A172 (cell line): ENCODE measurements around the gene FN3K. TPM values are rescaled to one million over a fixed set of nuclear protein-coding genes. Genes with fewer than 3 reads are reported as not detected.
"Not testable (repeated sequence)": the region's sequence is repeated elsewhere in the genome, so short reads cannot be mapped to it uniquely, and the experiment has no call there.

ENCODE experiments used
- DNase-seq: peaks from one replicate; pipeline ENCODE4 v3.0.0-alpha.2; 2015; ENCODE audit warnings: low spot score
- total RNA-seq: library from RNA; depleted of rRNA; stranded (reverse); fragments of >200 nt; shearing (Covaris generic); gene quantifications from 2 replicates; pipeline ENCODE4 v1.2.3, GENCODE V29; 2014

The FN3K gene
- total RNA-seq, 1 experiment from 2014 or later = 2.9 TPM

GRCh38 chr17:82737967-82738877 lies 2.8 kb downstream of the FN3K start:
- DNase-seq = no peak

- peak; percentile 44 for DNase-seq
Observed at GRCh38 chr17:82740906-82741759, 5.7 kb downstream of the FN3K start.

- no peak for DNase-seq
Observed at GRCh38 chr17:82743344-82744219, 8.2 kb downstream of the FN3K start.

DNA sequence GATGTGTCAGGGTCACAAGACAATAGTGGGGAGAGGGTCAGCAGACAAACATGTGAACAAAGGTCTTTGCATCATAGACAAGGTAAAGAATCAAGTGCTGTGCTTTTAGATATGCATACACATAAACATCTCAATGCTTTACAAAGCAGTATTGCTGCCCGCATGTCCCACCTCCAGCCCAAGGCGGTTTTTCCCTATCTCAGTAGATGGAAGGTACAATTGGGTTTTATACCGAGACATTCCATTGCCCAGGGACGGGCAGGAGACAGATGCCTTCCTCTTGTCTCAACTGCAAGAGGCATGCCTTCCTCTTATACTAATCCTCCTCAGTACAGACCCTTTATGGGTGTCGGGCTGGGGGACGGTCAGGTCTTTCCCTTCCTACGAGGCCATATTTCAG lies 9.3 kb downstream of the FN3K start:
- not testable (repeated sequence) for DNase-seq

DNA sequence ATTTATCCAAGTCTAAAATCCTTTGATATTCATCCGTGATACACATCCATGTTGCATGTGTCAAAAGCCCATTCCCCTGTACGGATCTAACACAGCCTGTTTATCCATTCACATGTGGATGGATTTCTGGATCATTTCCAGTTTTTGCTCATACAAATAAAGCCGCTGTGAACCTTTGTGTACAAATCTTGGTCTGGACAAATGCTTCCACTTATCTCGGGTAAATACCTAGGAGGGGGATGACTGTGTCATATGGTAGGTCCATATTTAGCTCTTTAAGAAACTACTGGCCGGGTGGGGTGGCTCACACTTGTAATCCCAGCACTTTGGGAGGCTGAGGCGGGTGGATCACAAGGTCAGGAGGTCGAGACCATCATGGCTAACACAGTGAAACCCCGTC lies 10.1 kb downstream of the FN3K start:
- DNase-seq = no peak

- DNase-seq = no peak
Observed at GRCh38 chr17:82748756-82749155, 13.3 kb downstream of the FN3K start.

- no peak for DNase-seq
Observed at GRCh38 chr17:82750241-82750908, 15.0 kb downstream of the FN3K start.

- DNase-seq = no peak
Observed at GRCh38 chr17:82751171-82751570, 15.8 kb downstream of the FN3K start.

- DNase-seq = peak; percentile 79
Observed at GRCh38 chr17:82751571-82752370, 16.4 kb downstream of the FN3K start, which contains the start of gene TBCD. Gene TBCD, plus strand, starts transcription at chr17:82752065. Its CDS starts 129 bp downstream, at chr17:82752194.

- DNase-seq = no peak
Observed at GRCh38 chr17:82752371-82753200, 17.2 kb downstream of the FN3K start.

- no peak for DNase-seq
Observed at GRCh38 chr17:82753201-82753464, 17.7 kb downstream of the FN3K start.

GRCh38 chr17:82754297-82755208 lies 19.1 kb downstream of the FN3K start:
- no peak for DNase-seq

DNA sequence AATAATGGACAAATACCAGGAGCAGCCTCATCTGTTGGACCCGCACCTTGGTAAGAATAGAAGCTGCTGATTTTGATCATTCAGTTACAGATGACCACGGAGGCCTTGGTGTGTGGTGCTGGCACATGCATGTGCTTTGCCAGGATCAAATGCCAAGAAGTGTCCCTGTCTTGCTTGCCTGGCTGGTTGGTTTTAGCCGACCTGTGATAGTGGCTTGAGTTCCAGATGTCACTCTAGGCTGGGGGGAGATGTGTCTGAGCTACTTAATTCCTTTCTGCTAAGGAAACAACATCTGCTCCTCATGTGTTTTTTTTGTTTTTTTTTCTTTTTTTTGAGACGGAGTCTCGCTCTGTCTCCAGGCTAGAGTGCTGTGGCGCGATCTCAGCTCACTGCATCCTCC lies 20.8 kb downstream of the FN3K start:
- DNase-seq = no peak

DNA sequence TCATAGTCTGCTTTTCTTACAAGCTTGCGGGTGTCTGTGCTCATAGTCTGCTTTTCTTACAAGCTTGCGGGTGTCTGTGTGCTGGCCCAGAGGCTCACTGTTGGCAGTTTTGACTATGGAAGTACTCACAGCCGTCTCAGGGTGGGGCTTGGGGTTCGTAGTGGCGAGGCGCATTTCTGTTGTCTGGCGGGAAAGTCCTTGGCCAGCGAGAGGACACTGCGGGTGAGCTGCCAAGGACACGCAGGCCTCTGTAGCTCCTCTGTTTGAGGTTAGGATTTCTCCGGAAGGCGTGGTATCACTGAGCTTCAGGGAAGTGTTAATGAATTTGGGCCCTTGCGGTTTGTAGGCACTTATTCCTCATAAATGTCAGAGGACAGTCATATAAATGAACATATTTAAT lies 30.0 kb downstream of the FN3K start:
- DNase-seq = no peak

GRCh38 chr17:82767041-82767754 lies 31.8 kb downstream of the FN3K start:
- no peak for DNase-seq

DNA sequence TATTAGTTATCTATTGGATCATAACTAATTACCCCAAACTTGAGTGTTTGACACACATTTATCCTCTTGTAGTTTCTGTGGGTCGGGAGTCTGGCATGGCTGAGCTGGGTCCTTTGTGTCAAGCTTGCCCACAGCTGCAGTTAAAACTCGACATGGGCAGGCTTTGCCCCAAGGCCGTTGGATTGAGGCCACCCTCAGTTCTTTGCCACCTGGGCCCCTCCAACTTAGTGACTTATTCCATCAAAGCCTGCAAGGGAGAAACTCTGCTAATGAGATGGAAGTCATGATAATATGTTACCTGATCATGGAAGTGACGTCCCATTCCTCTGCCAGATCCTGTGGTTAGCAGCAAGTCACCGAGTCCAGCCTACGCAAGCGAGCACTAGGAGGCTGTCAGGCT lies 33.6 kb downstream of the FN3K start:
- DNase-seq = no peak

DNA sequence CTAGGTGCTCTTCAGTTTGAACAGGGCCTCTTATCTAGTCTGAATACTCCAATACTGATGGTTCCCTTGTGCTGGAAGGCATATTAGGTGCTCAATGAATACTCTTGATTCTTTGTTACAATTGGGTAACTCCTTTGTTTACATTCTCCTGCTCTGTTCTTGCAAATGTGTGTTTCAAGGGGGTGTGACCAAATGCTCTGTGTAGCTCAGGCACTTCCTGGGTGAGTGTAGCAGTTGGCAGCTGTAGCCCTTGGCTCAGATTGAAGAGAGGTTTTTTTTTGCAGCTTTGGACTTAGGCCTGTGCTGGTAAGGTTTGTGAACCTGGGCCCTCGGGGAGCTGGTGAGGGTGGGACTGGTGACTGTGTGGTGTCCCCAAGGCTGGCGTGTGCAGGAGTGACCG lies 36.6 kb downstream of the FN3K start:
- DNase-seq = peak; percentile 44

DNA sequence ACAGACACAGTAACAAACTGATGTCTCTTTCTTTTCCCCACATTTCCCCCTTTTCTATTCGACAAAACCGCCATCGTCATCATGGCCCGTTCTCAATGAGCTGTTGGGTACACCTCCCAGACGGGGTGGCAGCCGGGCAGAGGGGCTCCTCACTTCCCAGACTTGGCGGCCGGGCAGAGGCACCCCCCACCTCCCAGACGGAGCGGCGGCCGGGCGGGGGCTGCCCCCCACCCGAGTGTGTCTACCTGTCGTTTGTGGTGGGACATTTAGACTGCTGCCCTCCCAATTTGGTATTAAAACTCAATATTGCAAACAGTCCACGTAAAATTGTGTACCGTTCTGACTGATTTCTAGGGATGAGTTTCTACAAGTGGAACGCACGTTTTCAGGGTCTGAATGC lies 39.0 kb downstream of the FN3K start:
- not testable (repeated sequence) for DNase-seq
